H1 (cell line): ENCODE measurements around the gene ZBTB46.

Experiments used
- CEBPB ChIP-seq: IDR thresholded peaks from 2 replicates; pipeline ENCODE4 v1.6.1; 2012; ENCODE audit warnings: low read depth, low read length
- CREB1 ChIP-seq: IDR thresholded peaks from 2 replicates; pipeline ENCODE4 v1.6.1; 2012; ENCODE audit warnings: inconsistent platforms
- EGR1 ChIP-seq: IDR thresholded peaks from 2 replicates; pipeline ENCODE4 v1.6.1; 2011; ENCODE audit warnings: low read depth, low read length, borderline replicate concordance
- EZH2 ChIP-seq: fragments of 200-600 bp; sonication (generic); IDR thresholded peaks from 2 replicates; pipeline ENCODE4 v1.7.1; 2012; ENCODE audit warnings: low read depth, mild to moderate bottlenecking, moderate library complexity, low read length, inconsistent platforms; ENCODE audit not compliant: severe bottlenecking
- POLR2A ChIP-seq, 2 experiments: IDR thresholded peaks; 1 replicate in 1 of 2; 2 replicates in 1 of 2; pipeline ENCODE4 v1.6.1; 2011; ENCODE audit warnings: low read depth in 2 of 2, low read length in 2 of 2, mild to moderate bottlenecking in 2 of 2; ENCODE audit errors: control extremely low read depth in 1 of 2
- POLR2AphosphoS5 ChIP-seq: IDR thresholded peaks from 2 replicates; pipeline ENCODE4 v1.6.1; 2011; ENCODE audit warnings: low read depth, low read length
- RBBP5 ChIP-seq: IDR thresholded peaks from 2 replicates; pipeline ENCODE4 v1.7.1; 2012; ENCODE audit warnings: low read depth, mild to moderate bottlenecking, inconsistent platforms, low read length, moderate library complexity, borderline replicate concordance
- TF ChIP-seq, protein P1 (sequence below), 3 experiments: IDR thresholded peaks; 1 replicate in 2 of 3; 2 replicates in 1 of 3; pipeline versions ENCODE4 v1.5.1 to v1.6.1; 2011; ENCODE audit warnings: low read length in 3 of 3, mild to moderate bottlenecking in 3 of 3, inconsistent platforms in 2 of 3, low read depth in 1 of 3, moderate library complexity in 1 of 3; ENCODE audit not compliant: insufficient read depth in 1 of 3; ENCODE audit errors: control extremely low read depth in 1 of 3

DNA sequence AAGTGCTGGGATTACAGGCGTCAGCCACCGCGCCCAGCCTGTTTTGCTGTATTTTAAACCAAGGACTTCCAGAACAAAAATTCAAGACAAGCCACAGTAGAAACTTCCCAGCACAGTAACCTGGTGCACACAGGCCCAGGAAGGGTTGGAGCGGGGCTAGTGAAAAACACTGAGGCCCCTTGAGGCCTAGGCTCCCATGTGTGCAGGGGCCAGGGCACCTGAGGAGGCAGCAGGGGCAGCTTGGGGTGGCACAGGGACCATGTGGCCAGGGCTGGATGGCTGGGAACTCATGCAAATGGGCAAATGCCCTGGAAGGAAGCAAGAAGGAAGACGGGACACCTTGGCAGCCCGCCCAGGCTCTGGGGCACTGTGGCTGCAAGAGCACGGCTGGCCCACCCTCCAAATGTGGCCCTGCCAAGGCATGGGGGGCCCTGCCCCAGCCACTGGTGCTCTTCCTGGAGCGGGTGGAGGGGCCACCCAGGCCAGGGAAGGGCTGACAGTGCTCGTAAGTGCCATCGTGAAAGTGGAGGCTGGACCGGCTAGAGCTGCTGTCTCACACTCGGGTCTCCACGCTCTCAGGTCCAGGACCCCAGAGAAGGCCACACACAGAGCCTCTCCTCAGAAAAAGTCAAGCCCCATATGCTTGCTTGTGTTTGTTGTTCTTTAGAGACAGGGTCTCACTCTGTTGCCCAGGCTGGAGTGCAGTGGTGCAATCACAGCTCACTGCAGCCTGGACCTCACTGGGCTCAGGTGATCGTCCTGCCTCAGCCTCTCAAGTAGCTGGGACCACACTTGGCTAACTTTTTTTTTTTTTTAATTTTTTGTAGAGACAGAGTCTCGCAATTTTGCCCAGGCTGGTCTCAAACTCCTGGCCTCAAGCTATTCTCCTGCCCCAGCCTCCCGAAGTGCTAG is 81.2 kb downstream of the ZBTB46 start:
- TF ChIP-seq POLR2A (IDR thresholded peaks at IDR 0.05; ENCODE audit: control extremely low read depth in 1 of 2, low read depth in 2 of 2, low read length in 2 of 2) (no peak), RBBP5 (no peak), CREB1 (no peak), CEBPB (no peak), EZH2 (no peak), EGR1 (no peak), POLR2AphosphoS5 (no peak)
- TF ChIP-seq, protein P1, sequence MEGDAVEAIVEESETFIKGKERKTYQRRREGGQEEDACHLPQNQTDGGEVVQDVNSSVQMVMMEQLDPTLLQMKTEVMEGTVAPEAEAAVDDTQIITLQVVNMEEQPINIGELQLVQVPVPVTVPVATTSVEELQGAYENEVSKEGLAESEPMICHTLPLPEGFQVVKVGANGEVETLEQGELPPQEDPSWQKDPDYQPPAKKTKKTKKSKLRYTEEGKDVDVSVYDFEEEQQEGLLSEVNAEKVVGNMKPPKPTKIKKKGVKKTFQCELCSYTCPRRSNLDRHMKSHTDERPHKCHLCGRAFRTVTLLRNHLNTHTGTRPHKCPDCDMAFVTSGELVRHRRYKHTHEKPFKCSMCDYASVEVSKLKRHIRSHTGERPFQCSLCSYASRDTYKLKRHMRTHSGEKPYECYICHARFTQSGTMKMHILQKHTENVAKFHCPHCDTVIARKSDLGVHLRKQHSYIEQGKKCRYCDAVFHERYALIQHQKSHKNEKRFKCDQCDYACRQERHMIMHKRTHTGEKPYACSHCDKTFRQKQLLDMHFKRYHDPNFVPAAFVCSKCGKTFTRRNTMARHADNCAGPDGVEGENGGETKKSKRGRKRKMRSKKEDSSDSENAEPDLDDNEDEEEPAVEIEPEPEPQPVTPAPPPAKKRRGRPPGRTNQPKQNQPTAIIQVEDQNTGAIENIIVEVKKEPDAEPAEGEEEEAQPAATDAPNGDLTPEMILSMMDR (IDR thresholded peaks at IDR 0.05; ENCODE audit: control extremely low read depth in 1 of 3, insufficient read depth in 1 of 3, low read depth in 1 of 3, low read length in 3 of 3): no peak
